Ecto neural progenitor cell (in vitro differentiated cells): ENCODE results near the gene NUP93.

ENCODE experiments used
- DNase-seq: peaks from one replicate; pipeline ENCODE4 v3.0.0-alpha.2; 2018; ENCODE audit warnings: low spot score

NUP93 gene

GRCh38 chr16:56894331-56894917 is 164.5 kb downstream of the NUP93 start:
- DNase-seq, result no peak

- DNase-seq, result no peak
Measured at GRCh38 chr16:56895813-56896212, 165.9 kb downstream of the NUP93 start.

GRCh38 chr16:56896244-56896643 is 166.3 kb downstream of the NUP93 start:
- no peak for DNase-seq

GRCh38 chr16:56897026-56897799 is 167.3 kb downstream of the NUP93 start:
- no peak for DNase-seq

- DNase-seq, result no peak
Measured at GRCh38 chr16:56898847-56899246, 168.9 kb downstream of the NUP93 start.
